ENCODE measurements around the gene NRCAM.

NRCAM gene

GRCh38 chr7:108423089-108423989 is 32.9 kb downstream of the NRCAM start:
- no peak for DNase-seq

GRCh38 chr7:108421720-108422331 is 34.4 kb downstream of the NRCAM start:
- DNase-seq: peak; percentile 38

GRCh38 chr7:108419961-108420908 is 36.0 kb downstream of the NRCAM start:
- no peak for DNase-seq

GRCh38 chr7:108418946-108419345 is 37.3 kb downstream of the NRCAM start:
- DNase-seq: no peak

- DNase-seq: no peak
Observed at GRCh38 chr7:108417926-108418325, 38.3 kb downstream of the NRCAM start.

GRCh38 chr7:108417144-108417543 is 39.1 kb downstream of the NRCAM start:
- no peak for DNase-seq

GRCh38 chr7:108415821-108416536 is 40.3 kb downstream of the NRCAM start:
- DNase-seq: peak; percentile 91

GRCh38 chr7:108415084-108415483 is 41.2 kb downstream of the NRCAM start:
- no peak for DNase-seq

- DNase-seq: peak; percentile 48
Observed at GRCh38 chr7:108413782-108414492, 42.3 kb downstream of the NRCAM start.

GRCh38 chr7:108413337-108413736 is 42.9 kb downstream of the NRCAM start:
- no peak for DNase-seq

GRCh38 chr7:108409146-108409545 is 47.1 kb downstream of the NRCAM start:
- DNase-seq: no peak

GRCh38 chr7:108408296-108408991 is 47.8 kb downstream of the NRCAM start:
- no peak for DNase-seq

GRCh38 chr7:108407676-108408075 is 48.6 kb downstream of the NRCAM start:
- DNase-seq: no peak

- peak; percentile 85 for DNase-seq
Observed at GRCh38 chr7:108406222-108406890, 49.9 kb downstream of the NRCAM start.

GRCh38 chr7:108404509-108405420 is 51.5 kb downstream of the NRCAM start:
- DNase-seq: no peak

- DNase-seq: no peak
Observed at GRCh38 chr7:108403597-108404217, 52.5 kb downstream of the NRCAM start.

GRCh38 chr7:108402865-108403264 is 53.4 kb downstream of the NRCAM start:
- DNase-seq: no peak

GRCh38 chr7:108396080-108396479 is 60.2 kb downstream of the NRCAM start:
- DNase-seq: no peak

- DNase-seq: no peak
Observed at GRCh38 chr7:108395426-108395825, 60.8 kb downstream of the NRCAM start.
